ENCODE measurements around the gene BTBD9.

Gene BTBD9

DNA sequence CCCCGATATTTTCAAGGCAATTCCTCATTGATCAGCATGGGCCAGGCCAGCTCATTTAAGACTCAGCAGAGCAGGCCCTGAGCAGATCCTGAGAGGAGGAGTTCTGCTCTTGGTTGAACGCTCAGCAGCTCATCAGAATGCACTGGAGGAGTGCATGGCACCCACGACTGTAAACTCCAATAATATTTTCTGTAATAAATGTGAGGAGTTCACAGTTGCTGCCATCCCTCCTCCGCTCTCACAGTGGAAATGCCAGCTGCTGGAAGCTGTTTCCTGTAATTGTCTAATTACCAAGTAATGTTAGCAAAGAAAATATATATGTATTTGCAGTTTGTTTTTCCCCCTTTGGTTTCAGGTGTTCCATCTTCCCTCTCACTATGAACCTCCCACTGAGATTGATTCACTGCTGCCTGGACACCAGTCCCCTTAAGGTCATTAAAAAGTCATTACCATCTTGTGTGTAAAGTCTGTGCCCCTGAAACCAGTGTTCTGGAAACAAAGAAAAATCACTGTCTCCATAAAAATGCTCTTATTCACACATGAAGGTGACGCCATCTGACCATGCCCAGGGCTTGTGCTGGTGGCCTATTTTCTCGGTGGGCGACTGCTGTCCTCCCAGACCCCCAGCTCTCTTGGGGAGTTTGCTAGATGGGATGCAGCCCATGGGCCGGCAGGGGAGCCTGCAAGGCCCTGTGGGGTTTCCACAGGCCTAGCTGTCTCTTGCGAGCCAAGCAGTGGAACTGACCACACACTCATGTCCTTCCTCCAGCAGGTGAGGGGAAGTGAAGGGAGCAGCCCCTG lies 446.0 kb downstream of the BTBD9 start:
- DNase-seq (ENCODE audit: low read depth), result no peak

DNA sequence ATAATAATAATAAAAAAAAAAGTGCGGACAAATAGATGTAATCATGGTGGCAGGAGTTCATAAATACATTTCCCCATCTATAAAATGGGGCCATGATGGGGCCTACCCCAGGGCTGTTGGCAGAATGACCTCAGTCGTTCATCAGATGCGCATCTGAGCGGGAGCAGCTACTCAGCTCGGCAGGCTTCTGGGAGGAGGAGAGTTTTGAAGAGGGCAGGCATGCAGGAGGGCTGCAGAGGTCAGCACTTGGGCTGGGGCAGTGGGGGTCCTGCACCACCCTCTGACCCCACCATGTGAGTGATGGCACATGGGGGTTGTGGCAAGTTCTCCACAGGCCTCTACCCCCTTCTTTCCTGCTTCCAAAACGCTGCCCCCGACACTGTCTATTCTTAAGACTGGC lies 446.7 kb downstream of the BTBD9 start:
- no peak for DNase-seq (ENCODE audit: low read depth)

DNA sequence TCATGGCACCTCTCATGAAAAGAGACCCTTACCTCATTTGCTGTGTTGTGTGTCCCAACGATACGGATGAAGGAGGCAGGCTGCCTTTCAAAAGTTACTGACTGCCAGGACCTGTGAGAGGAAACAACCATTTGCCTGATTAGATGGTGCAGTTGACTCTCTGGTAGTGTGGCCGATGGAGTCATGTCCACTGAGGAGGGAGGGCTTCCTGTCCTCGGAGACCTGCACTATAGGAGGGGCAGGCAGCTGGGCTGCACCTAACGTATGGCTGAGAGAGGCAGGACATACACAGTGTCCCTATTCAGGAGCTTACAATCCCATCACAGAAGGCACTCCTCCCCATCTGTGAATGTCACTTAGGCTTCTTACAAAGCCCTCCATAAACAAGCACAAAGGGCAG lies 447.2 kb downstream of the BTBD9 start:
- DNase-seq (ENCODE audit: low read depth), result no peak

DNA sequence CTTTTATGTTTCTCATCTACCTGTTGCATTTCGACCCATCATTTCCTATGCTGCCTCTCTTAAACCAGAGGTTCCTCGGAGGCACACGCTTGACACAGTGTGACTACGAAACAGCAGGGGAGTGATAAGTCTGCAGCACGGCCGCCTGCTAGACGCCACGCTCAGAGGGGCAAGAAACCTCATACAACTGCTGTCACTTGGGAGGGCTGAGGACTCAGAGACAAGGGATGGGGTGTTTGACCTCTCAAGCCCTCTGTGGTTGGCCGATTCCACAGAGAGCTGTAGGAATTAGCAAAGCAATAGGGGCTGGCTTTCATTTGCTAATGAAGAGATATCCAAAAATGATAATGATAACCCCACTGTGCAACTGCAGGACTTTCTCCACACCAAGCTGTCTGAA lies 447.7 kb downstream of the BTBD9 start:
- no peak for DNase-seq (ENCODE audit: low read depth)

DNA sequence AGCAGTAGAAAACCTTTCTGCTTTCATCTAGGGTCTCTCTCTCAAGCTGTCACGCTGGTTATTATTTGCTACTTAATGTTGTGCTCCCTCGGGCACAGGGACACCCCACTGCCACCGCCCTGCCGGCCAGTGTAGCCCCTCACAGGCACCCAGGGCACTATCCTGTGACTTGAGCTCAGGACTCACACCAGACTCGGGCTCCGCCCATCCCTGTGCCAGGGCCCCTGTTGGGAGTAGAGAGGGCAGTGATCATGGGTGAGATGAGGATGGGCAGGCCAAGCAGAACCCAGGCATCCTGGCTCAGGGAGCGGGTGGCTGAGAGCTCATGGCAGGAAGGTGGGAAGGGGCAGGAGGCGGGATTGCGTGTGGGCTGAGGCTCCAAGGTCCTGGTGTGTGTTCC lies 448.3 kb downstream of the BTBD9 start:
- DNase-seq (ENCODE audit: low read depth), result no peak

DNA sequence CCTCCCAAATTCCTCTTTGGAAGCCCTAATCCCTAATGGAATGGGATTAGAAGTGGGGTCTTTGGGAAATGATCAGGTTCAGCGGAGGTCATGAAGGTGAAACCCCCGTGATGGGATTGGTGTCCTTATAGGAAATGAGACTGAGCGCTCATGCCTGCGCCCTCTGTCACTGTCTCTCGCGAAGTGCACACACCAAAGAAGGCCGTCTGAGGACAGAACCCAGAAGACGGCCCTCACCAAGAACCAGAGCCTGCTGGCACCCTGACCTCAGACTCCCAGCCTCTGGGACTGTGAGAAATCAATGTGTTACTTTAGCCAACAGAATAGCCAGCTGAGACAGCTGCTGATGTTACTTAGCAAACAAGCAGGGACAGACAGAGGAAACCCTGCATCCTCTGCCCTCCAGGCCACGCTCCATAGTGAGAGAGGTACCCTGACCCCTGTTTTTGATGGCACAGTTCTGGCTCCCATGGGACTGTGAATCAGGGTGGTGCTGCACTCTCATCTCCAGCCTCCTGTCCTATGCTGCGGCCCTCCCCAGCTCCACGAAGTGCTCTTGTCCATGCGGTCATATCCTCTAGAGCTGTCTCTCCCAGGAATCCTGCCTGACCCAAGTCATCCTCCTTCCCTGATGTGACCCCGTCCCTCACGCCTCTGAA lies 450.9 kb downstream of the BTBD9 start:
- no peak for DNase-seq (ENCODE audit: low read depth)

DNA sequence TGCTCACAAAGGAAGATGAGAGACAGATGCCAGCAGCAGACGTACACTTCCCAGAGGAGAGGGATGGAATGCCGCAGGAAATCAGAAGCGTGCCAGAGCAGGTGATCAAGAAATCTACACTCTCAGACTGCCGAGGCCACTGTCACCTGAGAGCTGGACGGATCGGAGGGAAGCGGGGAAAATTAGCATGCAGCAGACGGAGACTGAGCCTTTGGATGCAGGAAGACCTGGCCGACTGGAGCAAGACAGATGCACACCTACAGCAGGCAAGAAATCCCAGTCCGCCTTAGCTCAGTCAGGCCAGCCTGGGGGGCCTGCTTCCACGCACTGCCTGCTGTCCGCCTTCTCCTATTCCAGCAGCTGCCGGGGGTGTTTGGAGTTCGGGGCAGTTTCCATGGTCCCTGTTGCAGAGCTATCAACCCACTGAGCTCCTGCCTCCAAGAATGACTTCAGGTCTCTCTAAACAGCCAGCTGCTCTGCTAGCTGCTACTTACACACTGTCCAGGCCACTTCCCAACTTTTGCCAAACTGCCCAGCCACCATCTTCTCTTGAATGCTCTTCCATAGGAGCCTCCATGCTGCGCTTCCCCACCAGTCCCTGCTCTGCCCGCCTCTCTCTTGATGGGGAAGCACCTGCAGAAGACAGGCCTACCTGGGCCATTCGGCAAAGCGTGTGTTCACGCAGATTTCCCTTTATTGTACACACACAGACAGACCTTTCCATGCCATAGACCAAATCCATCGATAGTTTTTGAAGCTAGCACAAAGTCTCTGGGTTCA lies 451.7 kb downstream of the BTBD9 start:
- DNase-seq (ENCODE audit: low read depth), result no peak

DNA sequence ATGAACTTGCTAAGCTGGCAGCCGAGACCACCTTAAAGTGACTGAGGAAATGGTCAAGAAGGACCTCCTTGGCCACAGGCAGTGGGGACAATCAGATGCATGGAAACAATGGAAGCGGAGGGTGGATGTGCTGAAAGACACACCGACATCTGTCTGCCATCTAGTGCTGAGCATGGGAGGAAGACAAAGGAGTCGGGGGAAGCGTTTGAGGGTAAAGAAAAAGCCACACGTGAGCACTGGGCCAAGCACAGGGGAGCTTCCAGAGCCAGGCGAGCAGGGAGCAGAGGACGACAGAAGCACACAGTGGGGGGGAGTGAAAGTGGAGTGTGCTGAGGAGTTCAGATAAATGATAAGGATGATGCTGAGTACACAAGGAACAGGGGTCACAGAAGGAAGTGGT lies 452.4 kb downstream of the BTBD9 start:
- DNase-seq (ENCODE audit: low read depth), result no peak

DNA sequence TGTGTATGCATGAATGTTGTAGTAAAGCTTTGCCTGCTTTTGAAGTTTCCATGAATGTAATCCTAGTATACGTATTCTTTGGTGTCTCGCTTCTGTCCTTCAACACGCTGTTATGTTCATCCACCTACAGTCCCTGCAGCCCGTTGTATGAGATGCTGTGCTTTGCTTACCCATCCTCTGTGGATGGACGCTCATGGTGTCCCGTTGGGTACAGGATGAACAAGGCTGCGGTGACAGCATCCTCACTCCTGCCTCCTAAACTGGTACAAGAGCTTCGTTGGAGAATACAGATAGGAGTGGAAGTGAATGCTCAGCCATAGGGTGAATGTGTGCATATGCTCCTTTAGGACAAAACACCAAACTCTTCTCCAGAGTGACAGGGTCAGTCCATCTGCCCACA lies 454.0 kb downstream of the BTBD9 start:
- no peak for DNase-seq (ENCODE audit: low read depth)

DNA sequence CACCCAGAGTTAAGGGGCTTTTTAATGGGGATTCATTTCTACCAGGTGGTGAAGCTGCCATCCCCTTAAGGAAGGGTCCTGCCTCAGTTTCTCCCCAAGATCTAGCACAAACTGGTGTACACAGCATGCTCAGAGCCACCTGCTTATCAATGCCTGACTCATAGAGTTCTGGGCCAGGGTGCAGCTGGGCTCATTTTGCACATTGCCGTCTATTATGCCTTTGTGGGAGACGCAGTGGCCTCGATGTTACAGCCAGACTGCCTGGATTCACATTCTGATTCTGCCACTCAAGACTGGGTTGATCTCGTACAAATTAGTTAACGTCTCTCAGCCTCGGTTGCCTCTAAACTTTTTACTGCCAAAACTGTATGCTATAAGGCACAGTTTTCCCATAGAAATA lies 454.5 kb downstream of the BTBD9 start:
- no peak for DNase-seq (ENCODE audit: low read depth)

DNA sequence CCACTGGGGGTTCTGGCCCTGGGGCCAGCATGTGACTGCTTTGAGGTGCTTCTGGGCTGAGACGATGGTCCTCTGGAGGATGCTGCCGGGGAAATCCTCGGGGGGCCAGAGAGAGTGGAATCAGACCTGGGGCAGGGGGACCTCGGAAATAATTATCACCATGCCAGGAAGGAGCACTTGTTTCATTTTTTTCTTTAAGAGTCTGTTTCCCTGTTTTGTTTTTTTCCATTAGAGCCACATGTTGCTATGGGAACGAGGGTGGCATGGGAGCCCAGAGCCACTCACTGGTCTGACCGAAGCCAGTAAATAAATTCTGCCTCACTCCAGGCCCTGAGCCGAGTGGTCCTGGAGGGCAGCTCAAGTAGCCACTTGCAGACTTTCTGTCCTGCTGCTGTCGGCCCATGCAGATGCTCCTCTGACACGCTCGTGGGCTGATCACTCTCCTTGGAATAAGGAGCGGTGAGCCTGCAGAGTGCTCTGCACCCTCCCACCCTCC lies 455.1 kb downstream of the BTBD9 start:
- DNase-seq (ENCODE audit: low read depth), result no peak

DNA sequence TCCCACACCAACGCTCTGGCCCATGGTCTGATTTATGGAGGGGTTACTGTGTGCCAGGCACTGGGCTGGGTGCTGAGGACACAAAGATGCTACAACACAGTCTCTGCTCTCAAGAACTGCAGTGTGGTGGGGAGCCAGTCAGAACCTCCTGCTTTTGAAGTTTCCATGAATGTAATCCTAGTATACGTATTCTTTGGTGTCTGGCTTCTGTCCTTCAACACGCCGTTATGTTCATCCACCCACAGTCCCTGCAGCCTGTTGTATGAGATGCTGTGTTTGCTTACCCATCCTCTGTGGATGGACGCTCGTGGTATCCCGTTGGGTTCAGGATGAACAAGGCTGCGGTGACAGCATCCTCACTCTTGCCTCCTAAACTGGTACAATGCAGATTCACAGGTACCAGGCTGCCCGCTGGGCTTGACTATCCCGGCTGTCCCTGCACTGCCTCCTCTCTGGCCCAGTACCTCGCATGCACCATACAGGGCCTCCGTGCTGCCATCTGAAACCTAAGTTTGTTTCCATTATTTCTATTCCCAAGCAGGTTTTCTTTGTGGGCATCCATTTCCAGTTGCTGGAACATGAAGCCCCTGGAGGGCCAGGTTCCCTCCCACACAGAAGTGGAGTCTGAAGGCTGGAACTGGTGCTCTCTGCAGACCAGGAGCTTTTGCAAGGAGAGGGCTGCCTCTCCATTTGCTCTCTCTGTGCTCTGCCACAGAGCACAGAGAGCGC lies 455.7 kb downstream of the BTBD9 start:
- no peak for DNase-seq (ENCODE audit: low read depth)

DNA sequence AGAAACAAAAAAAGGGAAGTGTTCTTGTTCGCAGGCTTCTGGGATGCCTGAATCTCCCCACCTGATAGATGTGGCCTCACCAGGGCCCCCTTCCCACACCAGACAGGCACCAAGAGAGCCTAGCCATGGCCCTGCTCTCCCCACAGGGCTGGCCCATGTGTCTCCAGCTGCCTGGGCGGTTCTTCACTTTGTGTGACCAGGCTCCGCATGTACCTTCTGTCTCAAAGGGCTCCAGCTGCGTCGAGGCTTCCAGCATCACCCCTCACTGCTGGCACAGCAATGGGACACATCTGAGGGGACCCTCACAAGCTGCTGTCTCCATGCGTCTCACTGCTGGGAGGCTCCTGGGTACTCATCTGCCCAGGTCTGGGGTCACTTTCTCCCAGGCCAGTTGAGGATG lies 457.3 kb downstream of the BTBD9 start:
- DNase-seq (ENCODE audit: low read depth), result no peak

DNA sequence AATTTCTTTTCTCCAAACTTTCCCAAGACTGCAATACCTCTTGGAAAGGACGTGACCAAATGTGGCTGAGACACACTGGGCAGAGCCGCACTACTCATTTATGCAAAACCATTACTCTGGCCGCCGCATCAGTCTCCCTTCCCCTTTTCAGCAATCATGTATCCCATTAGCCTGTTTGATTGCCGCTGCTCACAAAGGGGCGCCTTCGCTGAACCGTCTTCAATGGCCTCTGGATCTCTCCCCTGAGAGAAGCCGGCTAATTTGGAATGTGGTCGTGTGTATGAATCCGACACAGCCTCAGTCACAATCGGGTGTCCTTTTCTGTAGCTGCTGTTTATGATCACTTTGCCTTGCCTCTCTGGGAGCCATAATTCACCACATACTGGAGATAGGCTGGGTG lies 459.1 kb downstream of the BTBD9 start:
- DNase-seq (ENCODE audit: low read depth), result no peak

DNA sequence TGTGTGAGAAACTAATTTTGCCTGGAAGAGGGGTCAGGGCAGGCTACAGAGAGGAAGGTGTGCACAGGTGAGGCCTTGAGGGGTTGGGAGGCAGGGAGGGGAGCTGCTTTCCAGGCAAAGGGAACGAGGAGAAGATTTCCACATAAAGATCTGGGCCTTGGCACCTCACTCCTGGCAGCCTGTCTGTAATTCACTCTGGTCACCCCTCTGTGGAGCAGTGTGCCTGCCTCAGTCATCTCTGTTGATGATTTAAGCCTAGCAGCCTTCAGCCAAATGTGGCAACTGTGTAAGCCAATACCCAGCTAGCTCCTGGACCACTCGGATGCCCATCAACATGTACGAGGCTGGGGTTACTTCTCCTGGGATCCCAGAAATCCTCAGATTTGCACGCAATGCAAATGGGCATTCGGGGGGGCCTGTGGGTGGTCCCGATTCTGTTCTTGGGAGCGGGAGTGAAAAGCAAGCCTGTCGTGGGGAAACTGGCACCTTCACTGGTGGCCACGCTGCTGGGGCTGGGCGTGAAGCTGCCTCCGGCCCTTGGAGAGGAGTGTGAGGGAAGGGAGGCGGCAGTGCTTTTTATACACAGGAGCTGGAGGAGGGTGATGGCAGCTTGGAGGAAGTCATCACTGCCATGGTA lies 459.8 kb downstream of the BTBD9 start:
- no peak for DNase-seq (ENCODE audit: low read depth)

DNA sequence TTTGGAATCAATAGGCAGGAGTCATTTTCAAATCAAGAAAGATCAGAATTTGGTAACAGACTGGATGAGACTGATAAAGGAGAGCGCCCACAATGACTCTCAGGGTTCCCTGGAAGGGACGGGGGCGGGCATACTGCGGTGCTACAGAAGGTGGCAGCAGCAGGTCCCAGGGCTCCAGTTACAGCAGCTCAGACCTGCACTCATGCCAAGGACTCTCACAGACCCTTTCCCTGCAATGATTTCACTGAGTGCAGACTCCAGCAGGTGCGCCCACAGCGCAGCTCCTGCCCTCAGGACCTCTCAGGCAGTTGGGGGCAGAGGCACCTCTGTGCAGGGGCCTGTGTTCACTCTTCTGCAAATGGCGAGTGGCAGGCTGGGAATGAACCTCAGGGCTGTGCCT lies 460.4 kb downstream of the BTBD9 start:
- no peak for DNase-seq (ENCODE audit: low read depth)

DNA sequence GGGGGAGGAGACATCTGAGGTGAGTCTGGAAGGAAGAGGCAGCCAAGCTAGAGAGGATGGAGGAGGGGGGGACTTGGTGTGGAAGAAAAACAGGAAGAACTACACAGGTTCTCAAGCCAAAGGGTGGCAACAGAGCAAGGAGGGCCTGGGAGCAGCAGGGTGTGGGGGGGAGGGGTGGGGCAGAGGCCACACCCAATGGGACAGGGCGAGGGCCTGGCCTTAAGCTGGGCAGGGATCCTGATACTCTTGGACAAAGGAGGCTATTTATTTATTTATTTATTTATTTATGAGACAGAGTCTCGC lies 461.2 kb downstream of the BTBD9 start:
- no peak for DNase-seq (ENCODE audit: low read depth)

DNA sequence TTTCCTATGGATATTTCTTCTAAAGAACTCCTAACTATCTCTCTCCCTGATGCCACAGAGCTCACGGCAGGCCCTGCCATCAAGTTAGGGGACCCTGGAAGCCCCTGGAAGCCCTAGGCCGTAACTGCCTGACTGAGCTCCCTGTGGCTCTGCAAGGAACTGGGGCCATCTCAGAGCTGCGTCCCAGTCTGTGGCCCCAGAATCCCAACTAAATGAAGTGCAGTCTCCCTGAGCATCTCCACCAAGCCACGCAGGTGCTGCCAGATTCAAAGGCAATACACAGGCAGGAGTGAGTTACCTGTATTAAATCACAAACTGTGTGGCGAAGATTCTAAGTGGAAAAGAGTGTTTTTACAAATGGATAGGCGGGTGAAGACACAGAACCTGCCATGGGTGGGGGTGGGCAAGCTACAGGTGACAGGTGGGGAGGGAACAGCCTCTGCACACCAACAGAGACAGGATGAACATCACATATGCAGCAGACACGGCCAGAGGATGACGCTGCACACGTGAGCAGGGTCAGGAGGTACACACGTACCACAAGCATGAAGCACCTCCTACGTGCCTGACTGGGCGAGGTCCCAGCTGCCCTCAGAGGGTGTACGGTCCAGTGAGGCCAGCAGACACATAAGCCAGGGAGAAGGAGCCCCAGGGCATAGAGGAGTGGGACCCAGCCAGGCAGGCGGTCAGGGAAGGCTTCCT lies 461.7 kb downstream of the BTBD9 start:
- no peak for DNase-seq (ENCODE audit: low read depth)

DNA sequence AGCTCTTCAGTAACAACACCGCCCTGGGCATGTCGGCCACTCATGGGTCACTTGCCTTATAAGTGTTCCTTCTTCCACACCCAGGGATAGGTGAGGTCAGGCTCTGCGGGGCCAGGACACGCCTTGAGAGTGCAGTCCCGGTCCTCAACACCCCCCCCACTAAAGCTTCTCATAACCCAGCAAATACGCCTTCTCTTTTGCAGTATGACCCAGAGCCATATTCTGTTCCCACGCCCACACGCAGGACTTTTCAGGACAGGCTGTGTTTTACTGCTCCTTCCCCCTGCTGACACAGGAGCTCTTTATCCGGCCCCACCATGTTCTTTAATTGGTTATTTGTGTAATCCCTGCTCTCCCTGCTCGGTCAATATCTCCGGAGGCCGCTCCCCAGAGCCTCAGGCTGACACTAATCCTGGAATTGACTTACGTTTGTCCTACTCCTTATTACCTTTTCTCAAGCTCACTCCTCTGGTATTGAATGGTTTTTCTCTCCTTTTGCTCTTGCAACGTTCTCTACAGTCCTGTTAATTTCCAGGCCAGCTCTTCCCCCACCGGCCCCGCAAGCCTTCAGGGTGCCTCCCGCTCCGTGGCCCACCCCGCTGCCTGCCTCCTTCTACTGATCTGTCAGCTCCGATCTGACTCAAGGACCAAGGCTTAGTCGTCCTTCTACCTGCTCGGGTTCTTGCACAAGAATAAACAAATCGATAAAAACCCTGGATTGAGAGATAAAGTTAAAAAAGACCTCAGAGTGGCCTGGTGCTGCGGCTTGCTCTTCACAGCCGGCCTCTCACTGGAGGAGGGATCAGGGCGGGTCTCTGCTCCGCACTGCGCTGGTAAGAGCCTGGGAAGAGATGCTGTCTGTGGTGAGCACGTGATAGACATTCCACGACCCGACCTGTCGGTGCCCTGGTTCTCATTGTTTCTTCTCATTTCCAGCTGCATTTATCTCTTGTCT lies 462.7 kb downstream of the BTBD9 start:
- no peak for DNase-seq (ENCODE audit: low read depth)

DNA sequence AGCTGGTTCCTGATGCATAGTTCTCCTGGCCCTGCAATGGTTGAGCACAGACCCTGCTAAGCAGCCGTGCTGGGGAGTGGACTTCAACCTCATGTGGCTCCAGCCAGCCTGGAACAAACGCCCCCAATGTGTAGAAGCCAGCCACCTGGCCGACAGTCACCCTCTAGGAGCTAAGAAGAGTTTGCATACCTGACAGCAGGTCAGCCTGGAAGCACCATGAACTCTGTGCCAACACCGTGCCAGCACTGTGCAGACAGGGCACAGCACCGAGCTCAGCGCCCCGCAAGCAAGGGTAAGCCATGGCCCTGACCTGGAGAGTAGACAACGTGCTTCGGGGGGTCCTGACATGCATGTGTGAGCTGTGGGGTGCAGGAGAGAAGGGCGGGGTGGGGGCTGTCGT lies 463.9 kb downstream of the BTBD9 start:
- no peak for DNase-seq (ENCODE audit: low read depth)
